Adrenal gland (tissue), 5 donors: Measurements from ENCODE around the gene KLHL3.

Source experiments
- CTCF ChIP-seq, 6 experiments: fragments of 450-650 bp in 4 of 6; fragments of 200-600 bp in 2 of 6; sonication (generic) in 1 of 6; IDR thresholded peaks; 1 replicate in 5 of 6; 2 replicates in 1 of 6; pipeline versions ENCODE4 v1.5.1 to v1.8.0; 2016 to 2021; ENCODE audit warnings: antibody characterized with exemption in 6 of 6, mild to moderate bottlenecking in 2 of 6, moderate library complexity in 1 of 6
- POLR2A ChIP-seq, 2 donors: fragments of 450-650 bp; IDR thresholded peaks; one replicate each; pipeline ENCODE4 v1.6.1; 2017; ENCODE audit warnings: antibody characterized with exemption in 2 of 2, mild to moderate bottlenecking in 2 of 2, moderate library complexity in 1 of 2
- donor health status: DM: no; HTN: no; CAD: no.

GRCh38 chr5:137753691-137754187 is 17.9 kb upstream of the KLHL3 start:
- TF ChIP-seq CTCF (IDR thresholded peaks at IDR 0.05) (no peak), POLR2A (IDR thresholded peaks at IDR 0.05) (no peak)
